Astrocyte (in vitro differentiated cells and primary cell): ENCODE results near the gene SLITRK1. TPM values are rescaled to one million over a fixed set of nuclear protein-coding genes. Genes with fewer than 3 reads are reported as not detected.

ENCODE experiments used
- DNase-seq: peaks from one replicate; pipeline ENCODE4 v3.0.0-alpha.2; 2010; ENCODE audit warnings: low read depth
- FAIRE-seq: peaks from 2 replicates; lab custom pipeline; 2011; peaks lifted over from hg19 to GRCh38; lab: Jason Lieb, UNC
- H2AFZ ChIP-seq: 2 replicates; pipeline ENCODE4 v1.6.0; 2012; ENCODE audit warnings: low read depth, low read length, inconsistent platforms
- H3K27ac ChIP-seq: 2 replicates; pipeline ENCODE4 v1.5.1; 2011; ENCODE audit warnings: low read depth, low read length, inconsistent platforms
- H3K27me3 ChIP-seq: 2 replicates; pipeline ENCODE4 v1.6.0; 2011; ENCODE audit warnings: low read length, inconsistent platforms; ENCODE audit not compliant: insufficient read depth
- H3K36me3 ChIP-seq: 2 replicates; pipeline ENCODE4 v1.5.1; 2011; ENCODE audit warnings: low read length, inconsistent platforms; ENCODE audit not compliant: insufficient read depth
- H3K4me1 ChIP-seq: 2 replicates; pipeline ENCODE4 v1.5.1; 2011; ENCODE audit warnings: low read length, inconsistent platforms; ENCODE audit not compliant: insufficient read depth
- H3K4me2 ChIP-seq: 2 replicates; pipeline ENCODE4 v1.6.0; 2012; ENCODE audit warnings: low read length, inconsistent platforms
- H3K4me3 ChIP-seq: 2 replicates; pipeline ENCODE4 v1.5.1; 2011; ENCODE audit warnings: low read depth, mild to moderate bottlenecking, low read length, inconsistent platforms; ENCODE audit not compliant: insufficient read depth
- H3K79me2 ChIP-seq: 2 replicates; pipeline ENCODE4 v1.6.0; 2012; ENCODE audit warnings: mild to moderate bottlenecking, low read length, inconsistent platforms; ENCODE audit not compliant: insufficient read depth
- H3K9ac ChIP-seq: 2 replicates; pipeline ENCODE4 v1.6.0; 2012; ENCODE audit warnings: mild to moderate bottlenecking, low read length, inconsistent platforms
- H3K9me3 ChIP-seq: 2 replicates; pipeline ENCODE4 v1.5.1; 2012; ENCODE audit warnings: low read depth, mild to moderate bottlenecking, low read length, inconsistent platforms; ENCODE audit not compliant: insufficient read depth
- H4K20me1 ChIP-seq: 2 replicates; pipeline ENCODE4 v1.6.0; 2012; ENCODE audit warnings: low read length, inconsistent platforms; ENCODE audit not compliant: insufficient read depth
- H3K27ac Mint-ChIP-seq: one replicate; pipeline ENCODE4 v1.8.0; 2021; ENCODE audit warnings: mild to moderate bottlenecking, mixed read lengths; ENCODE audit not compliant: unreplicated experiment
- H3K27me3 Mint-ChIP-seq: one replicate; pipeline ENCODE4 v1.8.0; 2021; ENCODE audit warnings: low read depth, mixed read lengths; ENCODE audit not compliant: unreplicated experiment
- H3K36me3 Mint-ChIP-seq: one replicate; pipeline ENCODE4 v1.8.0; 2021; ENCODE audit warnings: low read depth, mixed read lengths; ENCODE audit not compliant: unreplicated experiment
- H3K4me1 Mint-ChIP-seq: one replicate; pipeline ENCODE4 v1.8.0; 2021; ENCODE audit warnings: low read depth, mixed read lengths; ENCODE audit not compliant: unreplicated experiment
- H3K4me3 Mint-ChIP-seq: one replicate; pipeline ENCODE4 v1.8.0; 2021; ENCODE audit warnings: mild to moderate bottlenecking, moderate library complexity, mixed read lengths; ENCODE audit not compliant: unreplicated experiment
- H3K9me3 Mint-ChIP-seq: one replicate; pipeline ENCODE4 v1.8.0; 2021; ENCODE audit warnings: mild to moderate bottlenecking, mixed read lengths; ENCODE audit not compliant: unreplicated experiment
- EZH2 ChIP-seq: IDR thresholded peaks from 2 replicates; pipeline ENCODE4 v1.6.1; 2012; ENCODE audit warnings: mild to moderate bottlenecking, low read length, inconsistent platforms; ENCODE audit not compliant: insufficient read depth
- total RNA-seq: library from RNA; stranded (reverse); gene quantifications from 2 replicates; pipeline ENCODE4 v1.2.1, GENCODE V29; 2021
- TF ChIP-seq, protein P1 (sequence below): IDR thresholded peaks from 2 replicates; pipeline ENCODE4 v1.5.1; 2011; ENCODE audit warnings: low read depth, mild to moderate bottlenecking, inconsistent platforms, low read length, moderate library complexity; ENCODE audit not compliant: insufficient read depth

Gene SLITRK1
- total RNA-seq, 1 donor from 2014 or later, result 2.3 TPM

- H4K20me1 ChIP-seq, result no peaks in the 10 kb centered on the region
- FAIRE-seq, result no peak
- peaks cover 18% of the 10 kb centered on the region for H3K4me1 ChIP-seq
- peak overlapping the region; percentile 82 for H3K4me3 Mint-ChIP-seq
- H3K4me3 ChIP-seq, result peak overlapping the region; percentile 73
- H3K27ac Mint-ChIP-seq, result no peak overlapping the region
- DNase-seq, result no peak
- no peaks in the 10 kb centered on the region for H3K36me3 ChIP-seq
- peaks cover 2% of the 10 kb centered on the region for H3K4me1 Mint-ChIP-seq
- peaks cover 8% of the 10 kb centered on the region for H3K36me3 Mint-ChIP-seq
- no peaks in the 10 kb centered on the region for H3K9me3 ChIP-seq
- H3K4me2 ChIP-seq, result peak overlapping the region; percentile 93
- H3K27ac ChIP-seq, result no peak overlapping the region
- H3K9me3 Mint-ChIP-seq, result peaks cover 5% of the 10 kb centered on the region
- H3K9ac ChIP-seq, result no peak overlapping the region
- TF ChIP-seq, protein P1, sequence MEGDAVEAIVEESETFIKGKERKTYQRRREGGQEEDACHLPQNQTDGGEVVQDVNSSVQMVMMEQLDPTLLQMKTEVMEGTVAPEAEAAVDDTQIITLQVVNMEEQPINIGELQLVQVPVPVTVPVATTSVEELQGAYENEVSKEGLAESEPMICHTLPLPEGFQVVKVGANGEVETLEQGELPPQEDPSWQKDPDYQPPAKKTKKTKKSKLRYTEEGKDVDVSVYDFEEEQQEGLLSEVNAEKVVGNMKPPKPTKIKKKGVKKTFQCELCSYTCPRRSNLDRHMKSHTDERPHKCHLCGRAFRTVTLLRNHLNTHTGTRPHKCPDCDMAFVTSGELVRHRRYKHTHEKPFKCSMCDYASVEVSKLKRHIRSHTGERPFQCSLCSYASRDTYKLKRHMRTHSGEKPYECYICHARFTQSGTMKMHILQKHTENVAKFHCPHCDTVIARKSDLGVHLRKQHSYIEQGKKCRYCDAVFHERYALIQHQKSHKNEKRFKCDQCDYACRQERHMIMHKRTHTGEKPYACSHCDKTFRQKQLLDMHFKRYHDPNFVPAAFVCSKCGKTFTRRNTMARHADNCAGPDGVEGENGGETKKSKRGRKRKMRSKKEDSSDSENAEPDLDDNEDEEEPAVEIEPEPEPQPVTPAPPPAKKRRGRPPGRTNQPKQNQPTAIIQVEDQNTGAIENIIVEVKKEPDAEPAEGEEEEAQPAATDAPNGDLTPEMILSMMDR, result no peak
- TF ChIP-seq EZH2, result no peak
- H3K79me2 ChIP-seq, result no peaks in the 10 kb centered on the region
- peak overlapping the region; percentile 38 for H2AFZ ChIP-seq
- H3K27me3 ChIP-seq, result peaks cover 25% of the 10 kb centered on the region
- peaks cover 22% of the 10 kb centered on the region for H3K27me3 Mint-ChIP-seq
Measured at GRCh38 chr13:83882606-83882959, 309 bp upstream of the SLITRK1 start.

GRCh38 chr13:83881140-83881684 lies 1.1 kb downstream of the SLITRK1 start:
- Histone ChIP-seq H3K4me2 (peak overlapping the region; percentile 93), H3K79me2 (no peaks in the 10 kb centered on the region), H3K36me3 (no peaks in the 10 kb centered on the region), H3K9ac (no peak overlapping the region), H3K4me1 (peaks cover 18% of the 10 kb centered on the region), H3K27me3 (peaks cover 25% of the 10 kb centered on the region), H4K20me1 (no peaks in the 10 kb centered on the region), H3K9me3 (no peaks in the 10 kb centered on the region), H3K4me3 (peak overlapping the region; percentile 73), H2AFZ (no peak overlapping the region), H3K27ac (no peak overlapping the region)
- peaks cover 2% of the 10 kb centered on the region for H3K4me1 Mint-ChIP-seq
- no peak for TF ChIP-seq EZH2
- TF ChIP-seq, protein P1, result no peak
- peaks cover 22% of the 10 kb centered on the region for H3K27me3 Mint-ChIP-seq
- no peak for DNase-seq
- H3K4me3 Mint-ChIP-seq, result peak overlapping the region; percentile 82
- H3K9me3 Mint-ChIP-seq, result peaks cover 5% of the 10 kb centered on the region
- H3K27ac Mint-ChIP-seq, result no peak overlapping the region
- FAIRE-seq, result no peak
- peaks cover 8% of the 10 kb centered on the region for H3K36me3 Mint-ChIP-seq
